OCI-LY7 (cell line): ENCODE measurements around the gene MGMT. TPM values are rescaled to one million over a fixed set of nuclear protein-coding genes. Genes with fewer than 3 reads are reported as not detected.

Source experiments
- BruUV-seq: library from RNA; stranded (reverse); fragments of 400-500 nt; replicated peaks from 2 replicates; lab custom pipeline; 2021; lab: Mats Ljungman, UMichigan
- CTCF ChIA-PET: fragments of 300-600 bp; sonication (Branson Sonifier 250); formaldehyde crosslinking; loops from one replicate; lab custom pipeline; 2022; ENCODE audit warnings: antibody characterized with exemption; ENCODE audit not compliant: unreplicated experiment; lab: Charles Lee
- POLR2A ChIA-PET: fragments of 300-600 bp; sonication (Branson Sonifier 250); formaldehyde crosslinking; loops from one replicate; lab custom pipeline; 2022; ENCODE audit warnings: antibody characterized with exemption; lab: Charles Lee
- DNase-seq: peaks from one replicate; pipeline ENCODE4 v3.0.0-alpha.2; 2015; ENCODE audit warnings: low spot score
- H2AFZ ChIP-seq: fragments of 200-600 bp; sonication (generic), shearing (Covaris generic); 2 replicates; pipeline ENCODE4 v1.6.1; 2014; ENCODE audit warnings: mild to moderate bottlenecking, antibody characterized with exemption, low read length, moderate library complexity
- H3K27ac ChIP-seq: fragments of 200-600 bp; sonication (generic); 2 replicates; pipeline ENCODE4 v1.5.1; 2014; ENCODE audit warnings: mixed run types, low read depth, mild to moderate bottlenecking, moderate library complexity, low read length, inconsistent platforms; ENCODE audit not compliant: poor library complexity, severe bottlenecking
- H3K36me3 ChIP-seq: fragments of 200-600 bp; sonication (generic); 2 replicates; pipeline ENCODE4 v1.6.1; 2014; ENCODE audit warnings: mild to moderate bottlenecking, antibody characterized with exemption, low read length, moderate library complexity, mixed read lengths; ENCODE audit not compliant: insufficient read depth
- H3K4me1 ChIP-seq: fragments of 200-600 bp; sonication (generic); 2 replicates; pipeline ENCODE4 v1.5.1; 2014; ENCODE audit warnings: mild to moderate bottlenecking, low read length; ENCODE audit not compliant: insufficient read depth, poor library complexity, severe bottlenecking
- H3K4me2 ChIP-seq: fragments of 200-600 bp; sonication (generic); 2 replicates; pipeline ENCODE4 v1.6.1; 2014; ENCODE audit warnings: mild to moderate bottlenecking, low read length
- H3K4me3 ChIP-seq: fragments of 200-600 bp; sonication (generic); 2 replicates; pipeline ENCODE4 v1.5.1; 2014; ENCODE audit warnings: mild to moderate bottlenecking, low read depth, low read length; ENCODE audit not compliant: poor library complexity, severe bottlenecking
- H3K79me2 ChIP-seq: fragments of 200-600 bp; sonication (generic); 2 replicates; pipeline ENCODE4 v1.6.1; 2016; ENCODE audit warnings: low read depth, mild to moderate bottlenecking, low read length, moderate library complexity, mixed read lengths; ENCODE audit not compliant: insufficient read depth
- H3K9me2 ChIP-seq: fragments of 200-600 bp; sonication (generic); 2 replicates; pipeline ENCODE4 v1.6.1; 2016; ENCODE audit warnings: mild to moderate bottlenecking, low read length, mixed read lengths; ENCODE audit not compliant: insufficient read depth
- H3K9me3 ChIP-seq: fragments of 200-600 bp; sonication (generic); 2 replicates; pipeline ENCODE4 v1.6.1; 2014; ENCODE audit warnings: mild to moderate bottlenecking, mixed run types, low read length, mixed read lengths
- H4K20me1 ChIP-seq: fragments of 200-600 bp; sonication (generic); 2 replicates; pipeline ENCODE4 v1.6.1; 2014; ENCODE audit warnings: mild to moderate bottlenecking, antibody characterized with exemption, low read length, moderate library complexity, mixed read lengths; ENCODE audit not compliant: insufficient read depth
- EZH2phosphoT487 ChIP-seq: fragments of 200-600 bp; sonication (generic); IDR thresholded peaks from 2 replicates; pipeline ENCODE4 v1.6.1; 2018; ENCODE audit warnings: low read depth, borderline replicate concordance, mild to moderate bottlenecking, mixed run types, antibody characterized with exemption, low read length, moderate library complexity, mixed read lengths
- intact Hi-C: fragments of 100-400 bp; cut with micrococcal nuclease; formaldehyde crosslinking; loops from one replicate; pipeline ENCODE4 v1.10.0; 2022; ENCODE audit not compliant: unreplicated experiment
- total RNA-seq, 2 experiments: library from RNA; depleted of rRNA in 1 of 2; stranded (reverse); fragments of >200 nt in 1 of 2; shearing (Covaris generic) in 1 of 2; gene quantifications; 2 replicates each; pipeline ENCODE4 v1.2.3, GENCODE V29; 2014 to 2022
- TF ChIP-seq, protein P1 (sequence below): fragments of 200-600 bp; sonication (generic); conservative IDR thresholded peaks from 2 replicates; pipeline ENCODE4 v1.5.1; 2014; ENCODE audit warnings: mild to moderate bottlenecking, antibody characterized with exemption, low read length, moderate library complexity, mixed read lengths

MGMT gene
- total RNA-seq, 2 experiments from 2014 or later = 19.7 to 25.0 TPM

DNA sequence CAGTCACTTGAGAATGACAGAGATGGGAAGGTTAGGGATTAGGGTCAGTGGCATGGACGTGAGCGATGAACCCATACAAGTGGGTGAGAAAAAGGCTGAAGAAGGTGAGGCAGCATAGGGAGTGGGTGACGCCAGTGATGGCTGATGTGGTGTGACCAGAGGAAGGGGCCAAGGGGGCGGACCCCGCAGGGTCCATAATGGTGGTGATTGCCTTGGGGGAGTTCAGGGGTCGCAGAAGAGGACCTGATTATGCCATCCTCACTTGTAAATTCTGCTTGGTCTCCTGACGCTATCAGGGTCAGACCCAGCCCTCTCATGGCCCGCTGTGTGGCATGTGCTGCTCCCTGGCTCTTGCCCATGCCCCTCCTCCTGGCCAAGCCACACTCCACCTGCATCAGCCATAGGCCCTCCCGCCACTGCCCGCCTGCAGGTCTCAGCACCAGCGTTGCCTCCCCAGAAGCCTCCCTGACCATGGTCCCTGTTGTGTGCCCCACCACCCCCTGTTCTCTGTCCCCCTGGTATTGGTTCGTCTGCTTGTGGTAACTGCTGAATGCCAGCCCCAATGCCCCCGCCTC is 261.3 kb downstream of the MGMT start:
- Histone ChIP-seq H3K27ac (no peak overlapping the region), H3K4me3 (no peak overlapping the region), H3K4me2 (no peak overlapping the region), H3K9me3 (no peaks in the 10 kb centered on the region), H3K79me2 (no peaks in the 10 kb centered on the region), H3K4me1 (no peaks in the 10 kb centered on the region), H4K20me1 (no peaks in the 10 kb centered on the region), H3K36me3 (no peaks in the 10 kb centered on the region), H3K9me2 (no peaks in the 10 kb centered on the region), H2AFZ (no peak overlapping the region)
- TF ChIP-seq EZH2phosphoT487 = no peak
- TF ChIP-seq, protein P1, sequence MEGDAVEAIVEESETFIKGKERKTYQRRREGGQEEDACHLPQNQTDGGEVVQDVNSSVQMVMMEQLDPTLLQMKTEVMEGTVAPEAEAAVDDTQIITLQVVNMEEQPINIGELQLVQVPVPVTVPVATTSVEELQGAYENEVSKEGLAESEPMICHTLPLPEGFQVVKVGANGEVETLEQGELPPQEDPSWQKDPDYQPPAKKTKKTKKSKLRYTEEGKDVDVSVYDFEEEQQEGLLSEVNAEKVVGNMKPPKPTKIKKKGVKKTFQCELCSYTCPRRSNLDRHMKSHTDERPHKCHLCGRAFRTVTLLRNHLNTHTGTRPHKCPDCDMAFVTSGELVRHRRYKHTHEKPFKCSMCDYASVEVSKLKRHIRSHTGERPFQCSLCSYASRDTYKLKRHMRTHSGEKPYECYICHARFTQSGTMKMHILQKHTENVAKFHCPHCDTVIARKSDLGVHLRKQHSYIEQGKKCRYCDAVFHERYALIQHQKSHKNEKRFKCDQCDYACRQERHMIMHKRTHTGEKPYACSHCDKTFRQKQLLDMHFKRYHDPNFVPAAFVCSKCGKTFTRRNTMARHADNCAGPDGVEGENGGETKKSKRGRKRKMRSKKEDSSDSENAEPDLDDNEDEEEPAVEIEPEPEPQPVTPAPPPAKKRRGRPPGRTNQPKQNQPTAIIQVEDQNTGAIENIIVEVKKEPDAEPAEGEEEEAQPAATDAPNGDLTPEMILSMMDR = no peak
- intact Hi-C loops = no loop called here
- POLR2A ChIA-PET = no interaction called here
- DNase-seq = no peak
- CTCF ChIA-PET = no interaction called here
- BruUV-seq = no TSS peak

DNA sequence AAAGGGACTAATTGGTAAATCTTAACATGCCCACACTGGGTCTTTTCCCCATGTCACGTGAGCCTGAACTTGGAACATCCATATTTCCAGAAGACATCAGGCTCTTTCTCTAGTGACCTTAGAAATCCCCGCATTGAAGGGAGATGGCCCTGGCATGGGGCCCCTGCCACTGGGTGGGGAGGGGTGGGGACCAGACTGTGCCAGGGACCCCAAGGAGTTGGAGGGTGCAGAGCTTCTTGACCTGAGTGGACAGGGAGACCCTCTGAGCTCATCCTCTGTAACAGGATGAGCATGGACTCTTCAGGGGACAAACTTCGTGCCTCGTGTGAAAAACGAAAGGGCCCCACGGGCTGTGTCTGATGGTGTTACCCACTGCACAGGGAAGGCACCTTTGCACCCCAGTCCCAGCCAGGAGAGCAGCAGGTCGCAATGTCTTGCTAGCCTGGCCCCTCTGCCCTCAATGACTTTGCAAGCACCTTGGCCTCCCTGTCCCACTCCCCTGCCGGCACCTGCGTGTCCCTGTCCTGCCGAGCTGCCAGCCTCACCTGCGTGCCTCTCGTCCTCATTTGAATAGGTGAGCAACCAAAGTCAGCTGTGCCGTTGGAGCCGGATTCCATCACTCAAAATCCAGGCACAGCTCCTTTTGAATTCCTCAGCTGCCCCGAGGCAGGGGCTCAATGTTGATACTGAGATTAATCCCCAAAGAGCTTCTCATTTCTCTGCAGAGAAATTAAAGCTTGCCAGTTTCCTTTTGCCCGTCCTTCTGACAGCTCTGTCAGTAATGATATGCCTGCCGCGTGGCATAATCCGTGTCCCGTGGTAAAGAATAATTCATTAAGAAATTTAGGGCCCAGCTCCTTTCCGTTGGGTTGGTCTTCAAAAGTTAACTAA is 262.1 kb downstream of the MGMT start:
- Histone ChIP-seq H3K36me3 (no peaks in the 10 kb centered on the region), H3K9me3 (no peaks in the 10 kb centered on the region), H2AFZ (no peak overlapping the region), H4K20me1 (no peaks in the 10 kb centered on the region), H3K4me1 (no peaks in the 10 kb centered on the region), H3K4me2 (no peak overlapping the region), H3K27ac (no peak overlapping the region), H3K4me3 (no peak overlapping the region), H3K79me2 (no peaks in the 10 kb centered on the region), H3K9me2 (no peaks in the 10 kb centered on the region)
- intact Hi-C loops = no loop called here
- ChIA-PET POLR2A (no interaction called here), CTCF (interaction anchor here (0.6 kb wide), 1 partner anchor 1001 kb away, joined by 3 read pairs; no protein-coding TSS in a partner anchor)
- no peak for DNase-seq
- TF ChIP-seq EZH2phosphoT487 = no peak
- TF ChIP-seq, protein P1 = no peak
- no TSS peak for BruUV-seq
